Erythroblast (primary cell): ENCODE data around the gene GRK2.

Source experiments
- GATA1 ChIP-seq: IDR thresholded peaks from 2 replicates; pipeline ENCODE4 v1.6.1; 2011; ENCODE audit warnings: low read depth, mild to moderate bottlenecking, control low read depth, low read length, moderate library complexity
- POLR2A ChIP-seq: IDR thresholded peaks from 2 replicates; pipeline ENCODE4 v1.6.1; 2011; ENCODE audit warnings: mild to moderate bottlenecking, low read length

DNA sequence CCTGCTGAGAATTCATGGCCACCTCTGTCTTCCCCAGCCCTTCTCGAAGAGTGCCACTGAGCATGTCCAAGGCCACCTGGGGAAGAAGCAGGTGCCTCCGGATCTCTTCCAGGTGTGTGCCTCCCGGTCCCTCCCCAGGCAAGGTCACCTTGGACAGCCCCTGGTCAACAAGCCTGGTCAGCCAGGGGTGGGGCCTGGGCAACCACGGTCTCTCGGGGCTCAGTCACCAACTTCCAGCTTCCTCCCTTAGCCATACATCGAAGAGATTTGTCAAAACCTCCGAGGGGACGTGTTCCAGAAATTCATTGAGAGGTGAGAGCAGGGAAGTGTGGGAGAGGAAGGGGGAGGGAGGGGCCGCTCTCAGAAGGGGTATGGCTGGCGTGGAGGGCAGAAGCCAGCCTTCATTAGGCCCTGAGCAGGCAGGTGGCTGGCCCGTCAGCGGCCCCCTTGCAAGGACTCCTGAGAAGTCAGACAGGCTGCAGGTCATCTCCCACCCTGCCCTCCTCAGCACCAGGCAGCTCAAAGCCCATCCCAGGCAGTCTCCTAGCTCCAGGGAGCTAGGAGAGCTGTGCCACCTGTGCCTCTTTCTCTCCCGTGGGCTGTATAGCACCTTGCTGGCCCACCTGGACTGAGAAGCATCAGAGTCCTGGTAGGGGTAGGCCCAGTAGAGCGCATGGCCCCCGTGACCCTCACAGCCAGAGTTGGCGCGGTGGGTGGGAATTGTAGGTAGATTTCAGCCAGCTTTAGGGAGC is 13.5 kb downstream of the GRK2 start:
- TF ChIP-seq POLR2A = no peak
- TF ChIP-seq GATA1 = no peak
